GM19025 (cell line): Measurements from ENCODE around the gene HGS.

Experiments used
- ATAC-seq: cut with Tn5 transposase; IDR thresholded peaks from one replicate; pipeline ENCODE4 v1.9.1; 2021; ENCODE audit warnings: mild to moderate bottlenecking, low read depth, moderate library complexity; ENCODE audit not compliant: unreplicated experiment

Gene HGS

GRCh38 chr17:81683584-81684441 lies at the start of gene HGS, which contains the start of gene ARL16:
TSS of gene HGS (plus strand) at chr17:81684011. CDS start at chr17:81684067, 56 bp downstream.
TSS of gene ARL16 (minus strand) at chr17:81683797. CDS start at chr17:81683753, 44 bp downstream.
- peak; percentile 89 for ATAC-seq

- ATAC-seq: no peak
Measured at GRCh38 chr17:81635431-81635830, 48.4 kb upstream of the HGS start.

GRCh38 chr17:81635973-81636504 lies 47.8 kb upstream of the HGS start:
- no peak for ATAC-seq

- peak; percentile 85 for ATAC-seq
Measured at GRCh38 chr17:81636505-81637288, 47.1 kb upstream of the HGS start, which contains the start of the genes NPLOC4 and TSPAN10. TSS of gene NPLOC4 (minus strand) at chr17:81637112. CDS start at chr17:81636930, 182 bp downstream. TSS of gene TSPAN10 (plus strand) at chr17:81637196. CDS start at chr17:81642413, 5,217 bp downstream.

GRCh38 chr17:81638683-81639082 lies 45.1 kb upstream of the HGS start:
- ATAC-seq: no peak

- ATAC-seq: no peak
Measured at GRCh38 chr17:81640011-81640410, 43.8 kb upstream of the HGS start.

GRCh38 chr17:81641825-81642489 lies 41.9 kb upstream of the HGS start:
- ATAC-seq: no peak

GRCh38 chr17:81644496-81644895 lies 39.3 kb upstream of the HGS start:
- ATAC-seq: no peak

GRCh38 chr17:81644976-81645952 lies 38.5 kb upstream of the HGS start:
- ATAC-seq: no peak

GRCh38 chr17:81646869-81647600 lies 36.8 kb upstream of the HGS start:
- ATAC-seq: no peak

GRCh38 chr17:81647640-81648012 lies 36.2 kb upstream of the HGS start:
- no peak for ATAC-seq

- ATAC-seq: no peak
Measured at GRCh38 chr17:81648013-81648706, 35.7 kb upstream of the HGS start.

- ATAC-seq: no peak
Measured at GRCh38 chr17:81648707-81649085, 35.1 kb upstream of the HGS start.

GRCh38 chr17:81650951-81651350 lies 32.9 kb upstream of the HGS start:
- no peak for ATAC-seq

- no peak for ATAC-seq
Measured at GRCh38 chr17:81651692-81652091, 32.1 kb upstream of the HGS start.

- no peak for ATAC-seq
Measured at GRCh38 chr17:81652906-81653771, 30.7 kb upstream of the HGS start.
